Thyroid gland (tissue), 4 donors: ENCODE data around the gene OSBPL8.

Source experiments
- POLR2A ChIP-seq, 2 donors: fragments of 450-650 bp; IDR thresholded peaks; one replicate each; pipeline ENCODE4 v1.6.1; 2017; ENCODE audit warnings: antibody characterized with exemption in 2 of 2, mild to moderate bottlenecking in 2 of 2, moderate library complexity in 1 of 2
- TF ChIP-seq, protein P1 (sequence below), 6 experiments: fragments of 200-600 bp in 3 of 6; fragments of 450-650 bp in 3 of 6; sonication (generic) in 3 of 6; IDR thresholded peaks; one replicate each; pipeline ENCODE4 v1.5.1; 2016 to 2019; ENCODE audit warnings: antibody characterized with exemption in 6 of 6, mild to moderate bottlenecking in 2 of 6, inconsistent platforms in 1 of 6, moderate library complexity in 1 of 6

DNA sequence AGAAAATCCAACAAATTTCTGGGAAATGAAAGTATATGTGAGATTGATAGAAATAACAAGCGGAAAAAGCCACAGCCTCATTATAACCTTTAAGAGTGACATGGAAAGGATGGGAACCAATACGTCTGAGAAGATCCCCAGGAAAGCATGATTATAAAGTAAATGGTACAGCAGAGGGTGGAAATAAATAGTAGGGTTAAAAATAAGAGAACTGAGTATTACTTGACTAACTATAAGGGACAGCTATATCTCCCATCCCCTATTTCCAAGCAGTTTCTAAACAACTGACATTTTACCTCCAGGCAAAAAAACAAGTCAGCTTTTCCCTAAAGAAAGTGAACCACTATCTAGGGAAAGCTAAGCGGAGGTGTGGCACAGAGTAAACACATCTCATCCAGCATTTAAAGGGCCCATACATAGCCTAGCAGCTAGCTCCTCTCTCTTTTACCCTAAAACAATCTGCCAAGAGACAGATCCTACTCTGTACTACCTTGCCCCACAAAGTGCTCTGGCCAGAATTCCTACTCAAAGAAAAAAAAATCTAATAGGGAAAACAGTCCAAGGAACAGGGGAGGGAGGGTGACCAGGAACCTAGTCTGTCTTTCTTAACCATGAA lies 11.2 kb downstream of the OSBPL8 start:
- no peak for TF ChIP-seq POLR2A (IDR thresholded peaks at IDR 0.05)
- TF ChIP-seq, protein P1, sequence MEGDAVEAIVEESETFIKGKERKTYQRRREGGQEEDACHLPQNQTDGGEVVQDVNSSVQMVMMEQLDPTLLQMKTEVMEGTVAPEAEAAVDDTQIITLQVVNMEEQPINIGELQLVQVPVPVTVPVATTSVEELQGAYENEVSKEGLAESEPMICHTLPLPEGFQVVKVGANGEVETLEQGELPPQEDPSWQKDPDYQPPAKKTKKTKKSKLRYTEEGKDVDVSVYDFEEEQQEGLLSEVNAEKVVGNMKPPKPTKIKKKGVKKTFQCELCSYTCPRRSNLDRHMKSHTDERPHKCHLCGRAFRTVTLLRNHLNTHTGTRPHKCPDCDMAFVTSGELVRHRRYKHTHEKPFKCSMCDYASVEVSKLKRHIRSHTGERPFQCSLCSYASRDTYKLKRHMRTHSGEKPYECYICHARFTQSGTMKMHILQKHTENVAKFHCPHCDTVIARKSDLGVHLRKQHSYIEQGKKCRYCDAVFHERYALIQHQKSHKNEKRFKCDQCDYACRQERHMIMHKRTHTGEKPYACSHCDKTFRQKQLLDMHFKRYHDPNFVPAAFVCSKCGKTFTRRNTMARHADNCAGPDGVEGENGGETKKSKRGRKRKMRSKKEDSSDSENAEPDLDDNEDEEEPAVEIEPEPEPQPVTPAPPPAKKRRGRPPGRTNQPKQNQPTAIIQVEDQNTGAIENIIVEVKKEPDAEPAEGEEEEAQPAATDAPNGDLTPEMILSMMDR (IDR thresholded peaks at IDR 0.05): no peak
